HEK293 (cell line): ENCODE data around the gene CDK3.

Experiments
- CTCF ChIA-PET: fragments of 350-600 bp; formaldehyde crosslinking; extraction: SDS; loops from one replicate; lab custom pipeline; 2021; ENCODE audit warnings: antibody characterized with exemption; lab: Yijun Ruan, JAX
- POLR2A ChIA-PET: fragments of 300-600 bp; formaldehyde crosslinking; extraction: SDS; loops from one replicate; lab custom pipeline; 2020; ENCODE audit warnings: antibody characterized with exemption, inconsistent platforms; lab: Yijun Ruan, JAX
- H3K27ac ChIP-seq: fragments of 200-500 bp; sonication (Bioruptor generic); 2 replicates; pipeline ENCODE4 v1.5.1; 2014; ENCODE audit warnings: low read depth, low read length, control low read depth, inconsistent platforms; ENCODE audit errors: extremely low read depth
- H3K36me3 ChIP-seq, 2 experiments: fragments of 200-500 bp in 1 of 2; sonication (Bioruptor generic) in 1 of 2; 1 replicate in 1 of 2; 2 replicates in 1 of 2; pipeline ENCODE4 v1.5.1; 2014 to 2017; ENCODE audit warnings: inconsistent platforms in 2 of 2, low read length in 2 of 2; ENCODE audit not compliant: control insufficient read depth in 2 of 2, insufficient read depth in 1 of 2
- H3K4me1 ChIP-seq: fragments of 200-500 bp; sonication (Bioruptor generic); 2 replicates; pipeline ENCODE4 v1.5.1; 2014; ENCODE audit warnings: mild to moderate bottlenecking, low read length, inconsistent platforms; ENCODE audit not compliant: control insufficient read depth, insufficient read depth
- H3K4me3 ChIP-seq: 2 replicates; pipeline ENCODE4 v1.5.1; 2011; ENCODE audit warnings: low read depth, mild to moderate bottlenecking, control low read depth, low read length, moderate library complexity
- H3K9me3 ChIP-seq: fragments of 200-500 bp; sonication (Bioruptor generic); 2 replicates; pipeline ENCODE4 v1.5.1; 2014; ENCODE audit warnings: low read depth, low read length, inconsistent platforms; ENCODE audit not compliant: control insufficient read depth, insufficient read depth
- GFI1B ChIP-seq: fragments of 450-650 bp; formaldehyde crosslinking; IDR thresholded peaks from 2 replicates; pipeline ENCODE4 v1.5.1; 2016; ENCODE audit warnings: missing biosample characterization, missing genetic modification characterization
- GLIS2 ChIP-seq: fragments of 450-650 bp; formaldehyde crosslinking; IDR thresholded peaks from 2 replicates; pipeline ENCODE4 v1.5.1; 2016; ENCODE audit warnings: missing biosample characterization, missing genetic modification characterization
- KLF7 ChIP-seq: fragments of 450-650 bp; formaldehyde crosslinking; IDR thresholded peaks from 2 replicates; pipeline ENCODE4 v1.5.1; 2016; ENCODE audit warnings: missing biosample characterization, missing genetic modification characterization, borderline replicate concordance
- PRDM1 ChIP-seq: fragments of 450-650 bp; formaldehyde crosslinking; IDR thresholded peaks from 2 replicates; pipeline ENCODE4; 2016; ENCODE audit warnings: missing biosample characterization, missing genetic modification characterization
- RBAK ChIP-seq: fragments of 450-650 bp; formaldehyde crosslinking; IDR thresholded peaks from 2 replicates; pipeline ENCODE4 v1.5.1; 2016; ENCODE audit warnings: missing biosample characterization, missing genetic modification characterization
- SP3 ChIP-seq: fragments of 450-650 bp; formaldehyde crosslinking; IDR thresholded peaks from 2 replicates; pipeline ENCODE4 v1.5.1; 2016; ENCODE audit warnings: missing biosample characterization, missing genetic modification characterization
- TRIM28 ChIP-seq: IDR thresholded peaks from 2 replicates; pipeline ENCODE4 v1.6.1; 2011; ENCODE audit warnings: low read length, control low read depth, borderline replicate concordance
- YY2 ChIP-seq: fragments of 450-650 bp; formaldehyde crosslinking; IDR thresholded peaks from 2 replicates; pipeline ENCODE4 v1.5.1; 2016; ENCODE audit warnings: missing biosample characterization, missing genetic modification characterization
- ZBTB7A ChIP-seq: fragments of 450-650 bp; formaldehyde crosslinking; IDR thresholded peaks from 2 replicates; pipeline ENCODE4 v1.5.1; 2016; ENCODE audit warnings: low read depth, missing biosample characterization, missing genetic modification characterization
- ZIC2 ChIP-seq: fragments of 450-650 bp; formaldehyde crosslinking; IDR thresholded peaks from 2 replicates; pipeline ENCODE4 v1.5.1; 2016; ENCODE audit warnings: missing biosample characterization, missing genetic modification characterization
- ZNF138 ChIP-seq: fragments of 450-650 bp; formaldehyde crosslinking; IDR thresholded peaks from 2 replicates; pipeline ENCODE4 v1.5.1; 2016; ENCODE audit warnings: missing biosample characterization, missing genetic modification characterization, borderline replicate concordance
- ZNF169 ChIP-seq: fragments of 450-650 bp; formaldehyde crosslinking; IDR thresholded peaks from 2 replicates; pipeline ENCODE4 v1.5.1; 2016; ENCODE audit warnings: missing biosample characterization, missing genetic modification characterization
- ZNF175 ChIP-seq: fragments of 450-650 bp; formaldehyde crosslinking; IDR thresholded peaks from 2 replicates; pipeline ENCODE4 v1.5.1; 2016; ENCODE audit warnings: missing biosample characterization, missing genetic modification characterization
- ZNF2 ChIP-seq: fragments of 450-650 bp; formaldehyde crosslinking; IDR thresholded peaks from 2 replicates; pipeline ENCODE4 v1.5.1; 2016; ENCODE audit warnings: missing biosample characterization, missing genetic modification characterization
- ZNF221 ChIP-seq: fragments of 450-650 bp; formaldehyde crosslinking; IDR thresholded peaks from 2 replicates; pipeline ENCODE4 v1.5.1; 2017; ENCODE audit warnings: missing biosample characterization, missing genetic modification characterization, borderline replicate concordance
- ZNF324 ChIP-seq: fragments of 450-650 bp; formaldehyde crosslinking; IDR thresholded peaks from 2 replicates; pipeline ENCODE4 v1.5.1; 2016; ENCODE audit warnings: missing biosample characterization, missing genetic modification characterization
- ZNF350 ChIP-seq: fragments of 450-650 bp; formaldehyde crosslinking; IDR thresholded peaks from 2 replicates; pipeline ENCODE4 v1.5.0; 2017; ENCODE audit warnings: missing biosample characterization, mild to moderate bottlenecking, missing genetic modification characterization
- ZNF404 ChIP-seq: fragments of 450-650 bp; formaldehyde crosslinking; IDR thresholded peaks from 2 replicates; pipeline ENCODE4 v1.5.1; 2017; ENCODE audit warnings: missing biosample characterization, missing genetic modification characterization
- ZNF433 ChIP-seq: fragments of 450-650 bp; formaldehyde crosslinking; IDR thresholded peaks from 2 replicates; pipeline ENCODE4 v1.5.1; 2016; ENCODE audit warnings: missing biosample characterization, missing genetic modification characterization, low read depth
- ZNF510 ChIP-seq: fragments of 450-650 bp; formaldehyde crosslinking; IDR thresholded peaks from 2 replicates; pipeline ENCODE4 v1.5.1; 2018; ENCODE audit warnings: mild to moderate bottlenecking, missing genetic modification characterization, missing biosample characterization; ENCODE audit not compliant: insufficient replicate concordance
- ZNF561 ChIP-seq: fragments of 450-650 bp; IDR thresholded peaks from 2 replicates; pipeline ENCODE4 v1.5.1; 2018; ENCODE audit warnings: missing biosample characterization, missing genetic modification characterization, borderline replicate concordance
- ZNF701 ChIP-seq: fragments of 450-650 bp; formaldehyde crosslinking; IDR thresholded peaks from 2 replicates; pipeline ENCODE4 v1.5.1; 2016; ENCODE audit warnings: missing biosample characterization, missing genetic modification characterization
- ZNF747 ChIP-seq: fragments of 450-650 bp; formaldehyde crosslinking; IDR thresholded peaks from 2 replicates; pipeline ENCODE4 v1.5.1; 2016; ENCODE audit warnings: missing biosample characterization, missing genetic modification characterization
- TF ChIP-seq, protein P1 (sequence below): fragments of 450-650 bp; formaldehyde crosslinking; IDR thresholded peaks from 2 replicates; pipeline ENCODE4 v1.5.1; 2016; ENCODE audit warnings: missing biosample characterization, missing genetic modification characterization
- TF ChIP-seq, protein P2 (sequence below): fragments of 450-650 bp; formaldehyde crosslinking; IDR thresholded peaks from 2 replicates; pipeline ENCODE4 v1.5.1; 2016; ENCODE audit warnings: missing biosample characterization, missing genetic modification characterization
- TF ChIP-seq, protein P3 (sequence below): fragments of 450-650 bp; formaldehyde crosslinking; IDR thresholded peaks from 2 replicates; pipeline ENCODE4 v1.5.1; 2017; ENCODE audit warnings: missing biosample characterization, missing genetic modification characterization
- TF ChIP-seq, protein P4 (sequence below): IDR thresholded peaks from 2 replicates; pipeline ENCODE4 v1.6.1; 2011; ENCODE audit warnings: mild to moderate bottlenecking, low read depth, low read length, borderline replicate concordance
- TF ChIP-seq, protein P5 (sequence below): fragments of 450-650 bp; formaldehyde crosslinking; IDR thresholded peaks from 2 replicates; pipeline ENCODE4 v1.5.1; 2016; ENCODE audit warnings: missing biosample characterization, missing genetic modification characterization, low read depth

CDK3 gene

DNA sequence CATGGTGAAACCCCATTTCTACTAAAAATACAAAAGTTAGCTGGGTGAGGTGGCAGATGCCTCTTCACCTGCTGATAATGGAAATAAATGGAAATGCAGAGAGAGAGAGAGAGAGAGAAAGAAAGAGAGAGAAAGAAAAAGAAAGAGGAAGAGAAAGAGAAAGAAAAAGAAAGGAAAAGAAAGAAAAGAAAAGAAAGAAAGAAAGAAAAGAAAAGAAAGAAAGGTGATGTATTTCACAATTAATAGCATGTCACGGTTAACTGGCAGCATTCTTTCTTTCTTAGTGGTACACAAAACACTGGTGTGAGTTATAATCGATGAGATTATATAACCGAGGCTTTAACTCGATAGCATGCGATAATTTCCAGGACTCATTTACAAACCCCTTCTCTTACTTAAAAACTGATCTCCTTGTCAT lies 24.9 kb upstream of the CDK3 start (continued):
- TF ChIP-seq, protein P1, sequence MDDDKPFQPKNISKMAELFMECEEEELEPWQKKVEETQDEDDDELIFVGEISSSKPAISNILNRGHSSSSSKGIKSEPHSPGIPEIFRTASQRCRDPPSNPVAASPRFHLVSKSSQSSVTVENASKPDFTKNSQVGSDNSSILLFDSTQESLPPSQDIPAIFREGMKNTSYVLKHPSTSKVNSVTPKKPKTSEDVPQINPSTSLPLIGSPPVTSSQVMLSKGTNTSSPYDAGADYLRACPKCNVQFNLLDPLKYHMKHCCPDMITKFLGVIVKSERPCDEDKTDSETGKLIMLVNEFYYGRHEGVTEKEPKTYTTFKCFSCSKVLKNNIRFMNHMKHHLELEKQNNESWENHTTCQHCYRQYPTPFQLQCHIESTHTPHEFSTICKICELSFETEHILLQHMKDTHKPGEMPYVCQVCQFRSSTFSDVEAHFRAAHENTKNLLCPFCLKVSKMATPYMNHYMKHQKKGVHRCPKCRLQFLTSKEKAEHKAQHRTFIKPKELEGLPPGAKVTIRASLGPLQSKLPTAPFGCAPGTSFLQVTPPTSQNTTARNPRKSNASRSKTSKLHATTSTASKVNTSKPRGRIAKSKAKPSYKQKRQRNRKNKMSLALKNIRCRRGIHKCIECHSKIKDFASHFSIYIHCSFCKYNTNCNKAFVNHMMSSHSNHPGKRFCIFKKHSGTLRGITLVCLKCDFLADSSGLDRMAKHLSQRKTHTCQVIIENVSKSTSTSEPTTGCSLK (tag by site-specific recombination) = no peak
- TF ChIP-seq, protein P2, sequence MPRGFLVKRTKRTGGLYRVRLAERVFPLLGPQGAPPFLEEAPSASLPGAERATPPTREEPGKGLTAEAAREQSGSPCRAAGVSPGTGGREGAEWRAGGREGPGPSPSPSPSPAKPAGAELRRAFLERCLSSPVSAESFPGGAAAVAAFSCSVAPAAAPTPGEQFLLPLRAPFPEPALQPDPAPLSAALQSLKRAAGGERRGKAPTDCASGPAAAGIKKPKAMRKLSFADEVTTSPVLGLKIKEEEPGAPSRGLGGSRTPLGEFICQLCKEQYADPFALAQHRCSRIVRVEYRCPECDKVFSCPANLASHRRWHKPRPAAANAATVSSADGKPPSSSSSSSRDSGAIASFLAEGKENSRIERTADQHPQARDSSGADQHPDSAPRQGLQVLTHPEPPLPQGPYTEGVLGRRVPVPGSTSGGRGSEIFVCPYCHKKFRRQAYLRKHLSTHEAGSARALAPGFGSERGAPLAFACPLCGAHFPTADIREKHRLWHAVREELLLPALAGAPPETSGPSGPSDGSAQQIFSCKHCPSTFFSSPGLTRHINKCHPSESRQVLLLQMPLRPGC (tag by site-specific recombination) = no peak
- TF ChIP-seq RBAK (tag by site-specific recombination) (no peak), ZNF221 (tag by site-specific recombination) (no peak), ZNF561 (tag by site-specific recombination) (no peak), ZNF2 (no peak), ZNF324 (tag by site-specific recombination) (no peak), PRDM1 (peak; percentile 96)

DNA sequence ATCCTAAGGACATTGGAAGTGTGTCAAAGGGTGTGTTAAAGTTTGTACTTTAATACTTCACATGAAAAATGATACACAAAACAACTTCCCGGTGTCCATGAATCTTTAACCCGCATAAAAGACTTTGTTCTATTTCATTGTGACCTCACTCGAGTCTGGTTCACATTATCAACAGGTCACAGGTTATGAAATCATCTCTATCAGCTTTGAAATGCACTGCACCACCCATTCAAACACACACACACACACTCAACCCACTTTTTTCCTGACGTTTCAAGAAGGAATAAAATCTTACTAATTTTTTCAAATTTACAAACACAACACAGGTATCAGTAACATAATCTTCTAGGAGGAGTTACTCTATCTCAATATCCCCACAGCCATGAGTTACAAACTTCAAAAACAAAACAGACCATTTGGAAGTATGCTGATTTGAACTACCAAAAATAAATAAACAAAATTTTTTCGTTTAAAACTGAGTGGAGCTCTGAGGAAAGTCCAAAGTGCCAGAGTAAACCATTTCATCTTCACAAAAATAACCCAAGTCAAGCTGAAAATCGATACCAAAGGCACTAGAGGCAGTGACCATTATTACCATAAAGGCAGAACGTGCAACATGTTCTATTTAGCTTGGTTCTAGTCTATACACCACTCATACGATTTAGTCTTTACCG lies 24.3 kb upstream of the CDK3 start:
- ChIA-PET POLR2A (interaction anchor here (0.6 to 1.1 kb wide), 4 partner anchors 22 to 941 kb away, joined by 3 to 12 read pairs (median 4); partner anchors contain the start of gene FBF1), CTCF (interaction anchor here (0.6 to 1.2 kb wide), 5 partner anchors 8 to 389 kb away, joined by 3 to 4 read pairs (median 3); partner anchors contain the start of gene CDK3)
- Histone ChIP-seq H3K4me1 (peaks cover 13% of the 10 kb centered on the region), H3K36me3 (peaks cover 29 to 32% of the 10 kb centered on the region in 2 experiments; a peak in 2 of 3 replicates), H3K4me3 (no peak overlapping the region), H3K9me3 (no peaks in the 10 kb centered on the region), H3K27ac (no peak overlapping the region)
- no peak for TF ChIP-seq TRIM28
- no peak for TF ChIP-seq ZNF404 (tag by site-specific recombination)
- TF ChIP-seq ZNF175 (tag by site-specific recombination) = no peak
- TF ChIP-seq YY2 (tag by site-specific recombination) = no peak
- TF ChIP-seq ZNF433 (tag by site-specific recombination) = no peak
- no peak for TF ChIP-seq SP3 (tag by site-specific recombination)
- TF ChIP-seq ZNF701 = no peak
- no peak for TF ChIP-seq GFI1B
- no peak for TF ChIP-seq ZBTB7A (tag by site-specific recombination)
- TF ChIP-seq GLIS2 = no peak
- TF ChIP-seq, protein P3, sequence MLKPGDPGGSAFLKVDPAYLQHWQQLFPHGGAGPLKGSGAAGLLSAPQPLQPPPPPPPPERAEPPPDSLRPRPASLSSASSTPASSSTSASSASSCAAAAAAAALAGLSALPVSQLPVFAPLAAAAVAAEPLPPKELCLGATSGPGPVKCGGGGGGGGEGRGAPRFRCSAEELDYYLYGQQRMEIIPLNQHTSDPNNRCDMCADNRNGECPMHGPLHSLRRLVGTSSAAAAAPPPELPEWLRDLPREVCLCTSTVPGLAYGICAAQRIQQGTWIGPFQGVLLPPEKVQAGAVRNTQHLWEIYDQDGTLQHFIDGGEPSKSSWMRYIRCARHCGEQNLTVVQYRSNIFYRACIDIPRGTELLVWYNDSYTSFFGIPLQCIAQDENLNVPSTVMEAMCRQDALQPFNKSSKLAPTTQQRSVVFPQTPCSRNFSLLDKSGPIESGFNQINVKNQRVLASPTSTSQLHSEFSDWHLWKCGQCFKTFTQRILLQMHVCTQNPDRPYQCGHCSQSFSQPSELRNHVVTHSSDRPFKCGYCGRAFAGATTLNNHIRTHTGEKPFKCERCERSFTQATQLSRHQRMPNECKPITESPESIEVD (tag by site-specific recombination) = 0 out of 2 replicates have a peak, but pooled peaks have one; percentile 24
- TF ChIP-seq ZNF169 (tag by site-specific recombination) = no peak
- no peak for TF ChIP-seq ZNF510 (tag by site-specific recombination)
- TF ChIP-seq, protein P4, sequence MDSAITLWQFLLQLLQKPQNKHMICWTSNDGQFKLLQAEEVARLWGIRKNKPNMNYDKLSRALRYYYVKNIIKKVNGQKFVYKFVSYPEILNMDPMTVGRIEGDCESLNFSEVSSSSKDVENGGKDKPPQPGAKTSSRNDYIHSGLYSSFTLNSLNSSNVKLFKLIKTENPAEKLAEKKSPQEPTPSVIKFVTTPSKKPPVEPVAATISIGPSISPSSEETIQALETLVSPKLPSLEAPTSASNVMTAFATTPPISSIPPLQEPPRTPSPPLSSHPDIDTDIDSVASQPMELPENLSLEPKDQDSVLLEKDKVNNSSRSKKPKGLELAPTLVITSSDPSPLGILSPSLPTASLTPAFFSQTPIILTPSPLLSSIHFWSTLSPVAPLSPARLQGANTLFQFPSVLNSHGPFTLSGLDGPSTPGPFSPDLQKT = no peak
- no peak for TF ChIP-seq ZIC2 (tag by site-specific recombination)
- no peak for TF ChIP-seq KLF7 (tag by site-specific recombination)
- no peak for TF ChIP-seq ZNF747 (tag by site-specific recombination)
- no peak for TF ChIP-seq ZNF350
- TF ChIP-seq, protein P5, sequence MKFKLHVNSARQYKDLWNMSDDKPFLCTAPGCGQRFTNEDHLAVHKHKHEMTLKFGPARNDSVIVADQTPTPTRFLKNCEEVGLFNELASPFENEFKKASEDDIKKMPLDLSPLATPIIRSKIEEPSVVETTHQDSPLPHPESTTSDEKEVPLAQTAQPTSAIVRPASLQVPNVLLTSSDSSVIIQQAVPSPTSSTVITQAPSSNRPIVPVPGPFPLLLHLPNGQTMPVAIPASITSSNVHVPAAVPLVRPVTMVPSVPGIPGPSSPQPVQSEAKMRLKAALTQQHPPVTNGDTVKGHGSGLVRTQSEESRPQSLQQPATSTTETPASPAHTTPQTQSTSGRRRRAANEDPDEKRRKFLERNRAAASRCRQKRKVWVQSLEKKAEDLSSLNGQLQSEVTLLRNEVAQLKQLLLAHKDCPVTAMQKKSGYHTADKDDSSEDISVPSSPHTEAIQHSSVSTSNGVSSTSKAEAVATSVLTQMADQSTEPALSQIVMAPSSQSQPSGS (tag by site-specific recombination) = peak; percentile 24; the same call in 1 of the 2 replicates
- no peak for TF ChIP-seq ZNF138
